ENCODE measurements around the gene GNAL.
"Not testable (repeated sequence)": the region's sequence is repeated elsewhere in the genome, so short reads cannot be mapped to it uniquely, and the experiment has no call there.

GRCh38 chr18:11916880-11917279 lies 227.8 kb downstream of the GNAL start:
- TF ChIP-seq, protein P1, sequence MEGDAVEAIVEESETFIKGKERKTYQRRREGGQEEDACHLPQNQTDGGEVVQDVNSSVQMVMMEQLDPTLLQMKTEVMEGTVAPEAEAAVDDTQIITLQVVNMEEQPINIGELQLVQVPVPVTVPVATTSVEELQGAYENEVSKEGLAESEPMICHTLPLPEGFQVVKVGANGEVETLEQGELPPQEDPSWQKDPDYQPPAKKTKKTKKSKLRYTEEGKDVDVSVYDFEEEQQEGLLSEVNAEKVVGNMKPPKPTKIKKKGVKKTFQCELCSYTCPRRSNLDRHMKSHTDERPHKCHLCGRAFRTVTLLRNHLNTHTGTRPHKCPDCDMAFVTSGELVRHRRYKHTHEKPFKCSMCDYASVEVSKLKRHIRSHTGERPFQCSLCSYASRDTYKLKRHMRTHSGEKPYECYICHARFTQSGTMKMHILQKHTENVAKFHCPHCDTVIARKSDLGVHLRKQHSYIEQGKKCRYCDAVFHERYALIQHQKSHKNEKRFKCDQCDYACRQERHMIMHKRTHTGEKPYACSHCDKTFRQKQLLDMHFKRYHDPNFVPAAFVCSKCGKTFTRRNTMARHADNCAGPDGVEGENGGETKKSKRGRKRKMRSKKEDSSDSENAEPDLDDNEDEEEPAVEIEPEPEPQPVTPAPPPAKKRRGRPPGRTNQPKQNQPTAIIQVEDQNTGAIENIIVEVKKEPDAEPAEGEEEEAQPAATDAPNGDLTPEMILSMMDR (IDR thresholded peaks at IDR 0.05), result not testable (repeated sequence)
- not testable (repeated sequence) for TF ChIP-seq POLR2A, EP300 (IDR thresholded peaks at IDR 0.05)

All from sigmoid colon (tissue), 4 donors.